H1 (cell line): ENCODE measurements around the gene TFDP1. TPM values are rescaled to one million over a fixed set of nuclear protein-coding genes. Genes with fewer than 3 reads are reported as not detected.

Source experiments
- CTCF ChIA-PET: fragments of 300-600 bp; sonication (Branson Sonifier 250); formaldehyde crosslinking; loops from one replicate; lab custom pipeline; 2021; ENCODE audit not compliant: partially characterized antibody; lab: Charles Lee
- POLR2A ChIA-PET: fragments of 300-600 bp; sonication (Branson Sonifier 250); formaldehyde crosslinking; loops from one replicate; lab custom pipeline; 2021; ENCODE audit warnings: inconsistent platforms; ENCODE audit not compliant: partially characterized antibody; lab: Charles Lee
- DNase-seq, 2 experiments: peaks; one replicate each; pipeline versions ENCODE4 v3.0.0 to v3.0.0-alpha.2; 2010 to 2022; ENCODE audit warnings: low spot score in 2 of 2, low read depth in 1 of 2, mixed read lengths in 1 of 2
- FAIRE-seq: peaks from 2 replicates; lab custom pipeline; 2011; peaks lifted over from hg19 to GRCh38; lab: Jason Lieb, UNC
- H2AFZ ChIP-seq: 2 replicates; pipeline ENCODE4 v1.8.1; 2012; ENCODE audit warnings: low read length, inconsistent platforms
- H2AK5ac ChIP-seq: 2 replicates; pipeline ENCODE4 v1.6.1; 2013; ENCODE audit warnings: low read depth, low read length
- H2BK120ac ChIP-seq: replicated peaks from 2 replicates; pipeline ENCODE3; 2013; ENCODE audit warnings: low read depth, low read length, inconsistent platforms
- H2BK12ac ChIP-seq: 2 replicates; pipeline ENCODE4 v1.6.1; 2013; ENCODE audit warnings: low read depth, low read length
- H2BK15ac ChIP-seq: 2 replicates; pipeline ENCODE4 v1.6.1; 2013; ENCODE audit warnings: low read length
- H2BK20ac ChIP-seq: 2 replicates; pipeline ENCODE4 v1.6.1; 2013; ENCODE audit warnings: low read length
- H2BK5ac ChIP-seq: 2 replicates; pipeline ENCODE4 v1.6.1; 2013; ENCODE audit warnings: low read depth, low read length
- H3K14ac ChIP-seq: 2 replicates; pipeline ENCODE4 v1.6.1; 2013; ENCODE audit warnings: inconsistent platforms; ENCODE audit not compliant: insufficient read length
- H3K18ac ChIP-seq: 2 replicates; pipeline ENCODE4 v1.6.1; 2013; ENCODE audit warnings: low read length; ENCODE audit errors: extremely low read depth
- H3K23ac ChIP-seq: 2 replicates; pipeline ENCODE4 v1.6.1; 2013; ENCODE audit warnings: inconsistent platforms; ENCODE audit not compliant: insufficient read length
- H3K23me2 ChIP-seq: 2 replicates; pipeline ENCODE4 v1.6.1; 2013; ENCODE audit warnings: low read depth, low read length
- H3K27ac ChIP-seq: 2 replicates; pipeline ENCODE4 v1.6.1; 2011; ENCODE audit warnings: low read depth, low read length, inconsistent platforms
- H3K27me3 ChIP-seq, 4 experiments: replicated peaks in 1 of 4; 1 replicate in 1 of 4; 2 replicates in 3 of 4; pipeline versions ENCODE4 v1.6.1 to v1.8.1; 2011 to 2013; ENCODE audit warnings: low read length in 3 of 4, mild to moderate bottlenecking in 3 of 4, inconsistent platforms in 2 of 4, mixed read lengths in 2 of 4, moderate library complexity in 1 of 4; ENCODE audit not compliant: control insufficient read depth in 3 of 4, insufficient read depth in 3 of 4; ENCODE audit errors: extremely low read depth in 1 of 4
- H3K36me3 ChIP-seq, 4 experiments: 2 replicates each; pipeline versions ENCODE4 v1.6.1 to v1.8.1; 2011 to 2013; ENCODE audit warnings: mild to moderate bottlenecking in 4 of 4, low read length in 3 of 4, moderate library complexity in 2 of 4, control low read depth in 1 of 4, inconsistent platforms in 1 of 4; ENCODE audit not compliant: insufficient read depth in 4 of 4, control insufficient read depth in 2 of 4
- H3K4ac ChIP-seq: replicated peaks from 2 replicates; pipeline ENCODE3; 2013; ENCODE audit warnings: low read length, low read depth, mixed read lengths, inconsistent platforms; ENCODE audit not compliant: insufficient read length
- H3K4me1 ChIP-seq, 4 experiments: replicated peaks in 1 of 4; 1 replicate in 1 of 4; 2 replicates in 3 of 4; pipeline versions ENCODE4 v1.6.1 to v1.8.1; 2011 to 2013; ENCODE audit warnings: low read length in 3 of 4, inconsistent platforms in 2 of 4, mixed read lengths in 1 of 4; ENCODE audit not compliant: insufficient read depth in 4 of 4, control insufficient read depth in 3 of 4
- H3K4me2 ChIP-seq, 2 experiments: 2 replicates each; pipeline versions ENCODE4 v1.6.1 to v1.8.1; 2011 to 2013; ENCODE audit warnings: low read depth in 2 of 2, low read length in 2 of 2, control low read depth in 1 of 2, inconsistent platforms in 1 of 2, mild to moderate bottlenecking in 1 of 2; ENCODE audit not compliant: insufficient read depth in 1 of 2
- H3K4me3 ChIP-seq, 4 experiments: fragments of 200-600, 300-600 bp in 1 of 4; sonication (generic), shearing (Covaris generic), sonication (Bioruptor Twin) in 1 of 4; 2 replicates each; pipeline versions ENCODE4 v1.5.1 to v1.8.1; 2011 to 2016; ENCODE audit warnings: low read length in 4 of 4, low read depth in 3 of 4, control low read depth in 2 of 4, inconsistent platforms in 2 of 4, mild to moderate bottlenecking in 2 of 4, mixed read lengths in 1 of 4, moderate library complexity in 1 of 4; ENCODE audit not compliant: insufficient read depth in 2 of 4; ENCODE audit errors: extremely low read depth in 1 of 4
- H3K56ac ChIP-seq: replicated peaks from 2 replicates; pipeline ENCODE3; 2013; ENCODE audit warnings: low read depth, mild to moderate bottlenecking, mixed read lengths, low read length, inconsistent platforms; ENCODE audit not compliant: insufficient read length
- H3K79me1 ChIP-seq: 2 replicates; pipeline ENCODE4 v1.6.1; 2013; ENCODE audit warnings: low read depth, low read length, control low read depth
- H3K79me2 ChIP-seq, 2 experiments: 2 replicates each; pipeline versions ENCODE4 v1.6.1 to v1.8.1; 2012 to 2013; ENCODE audit warnings: low read length in 2 of 2, mild to moderate bottlenecking in 2 of 2, inconsistent platforms in 1 of 2; ENCODE audit not compliant: insufficient read depth in 2 of 2, control insufficient read depth in 1 of 2
- H3K9ac ChIP-seq, 4 experiments: replicated peaks in 1 of 4; 1 replicate in 1 of 4; 2 replicates in 3 of 4; pipeline versions ENCODE4 v1.6.1 to v1.8.1; 2011 to 2013; ENCODE audit warnings: low read depth in 3 of 4, low read length in 3 of 4, control low read depth in 2 of 4, mild to moderate bottlenecking in 2 of 4, moderate library complexity in 2 of 4, inconsistent platforms in 1 of 4; ENCODE audit errors: extremely low read depth in 1 of 4
- H3K9me3 ChIP-seq, 2 experiments: 2 replicates each; pipeline versions ENCODE4 v1.6.1 to v1.8.1; 2012 to 2013; ENCODE audit warnings: mild to moderate bottlenecking in 2 of 2, moderate library complexity in 2 of 2, control low read depth in 1 of 2, inconsistent platforms in 1 of 2, low read depth in 1 of 2, low read length in 1 of 2, mixed read lengths in 1 of 2; ENCODE audit not compliant: insufficient read depth in 2 of 2
- H4K20me1 ChIP-seq, 2 experiments: replicated peaks in 1 of 2; 2 replicates each; pipeline versions ENCODE3 to v1.8.1; 2011 to 2013; ENCODE audit warnings: inconsistent platforms in 2 of 2, low read length in 2 of 2, mild to moderate bottlenecking in 1 of 2; ENCODE audit not compliant: insufficient read depth in 2 of 2, control insufficient read depth in 1 of 2
- H4K5ac ChIP-seq: 2 replicates; pipeline ENCODE4 v1.6.1; 2013; ENCODE audit warnings: low read length, low read depth, mixed read lengths, inconsistent platforms; ENCODE audit not compliant: insufficient read length
- H4K8ac ChIP-seq: 2 replicates; pipeline ENCODE4 v1.8.0; 2013; ENCODE audit warnings: mild to moderate bottlenecking, moderate library complexity, low read length, inconsistent platforms; ENCODE audit not compliant: insufficient read depth; ENCODE audit errors: extremely low read depth
- H4K91ac ChIP-seq: replicated peaks from 2 replicates; pipeline ENCODE3; 2013; ENCODE audit warnings: low read length, mixed read lengths, inconsistent platforms; ENCODE audit not compliant: insufficient read length
- CTBP2 ChIP-seq: IDR thresholded peaks from 2 replicates; pipeline ENCODE4 v1.7.0; 2011; ENCODE audit warnings: borderline replicate concordance, mild to moderate bottlenecking, moderate library complexity, mixed read lengths, low read length; ENCODE audit not compliant: insufficient read depth, insufficient read length
- JUN ChIP-seq: IDR thresholded peaks from 2 replicates; pipeline ENCODE4 v1.6.1; 2011; ENCODE audit warnings: low read depth, mild to moderate bottlenecking, improper control_type of control experiment, low read length
- KDM5A ChIP-seq: fragments of 200-600 bp; IDR thresholded peaks from 2 replicates; pipeline ENCODE4 v1.7.1; 2012; ENCODE audit warnings: mild to moderate bottlenecking, low read length, inconsistent platforms, mixed read lengths
- NANOG ChIP-seq: IDR thresholded peaks from 2 replicates; pipeline ENCODE4 v1.6.1; 2011; ENCODE audit warnings: low read length, low read depth, mild to moderate bottlenecking, inconsistent platforms; ENCODE audit not compliant: insufficient read depth, poor library complexity, severe bottlenecking
- PHF8 ChIP-seq: fragments of 200-600 bp; sonication (generic); conservative IDR thresholded peaks from 2 replicates; pipeline ENCODE4 v1.7.1; 2012; ENCODE audit warnings: low read depth, mild to moderate bottlenecking, inconsistent platforms, low read length, moderate library complexity
- SAP30 ChIP-seq: fragments of 300-600 bp; sonication (generic); IDR thresholded peaks from 2 replicates; pipeline ENCODE4 v1.7.1; 2012; ENCODE audit warnings: low read length, moderate library complexity, mild to moderate bottlenecking, inconsistent platforms; ENCODE audit not compliant: insufficient read depth, insufficient replicate concordance
- WGBS, 2 experiments: shearing (Covaris generic) in 1 of 2; methylation state at CpG; one replicate each; pipeline versions ENCODE4 v1.1.6 to v1.1.7; 2013 to 2015; ENCODE audit warnings: low lambda C conversion rate in 2 of 2, mixed read lengths in 2 of 2, inconsistent platforms in 1 of 2, low coverage in 1 of 2, missing lambda C conversion rate in 1 of 2; ENCODE audit not compliant: insufficient replicate concordance in 2 of 2, insufficient coverage in 1 of 2, insufficient read length in 1 of 2; ENCODE audit errors: extremely low coverage in 1 of 2, missing lambda C conversion rate in 1 of 2; 5-methylcytosine and 5-hydroxymethylcytosine counted together
- polyA plus RNA-seq, 7 experiments: library from polyadenylated mRNA; depleted of rRNA in 3 of 7; stranded (reverse) in 5 of 7; unstranded in 2 of 7; fragments of >200 nt in 5 of 7; fragments of 200-250 nt in 2 of 7; gene quantifications; 1 replicate in 5 of 7; 2 replicates in 1 of 7; 4 replicates in 1 of 7; pipeline versions ENCODE4 v1.2.1 to v1.2.3, GENCODE V29; 2011 to 2013; ENCODE audit warnings: missing spikeins in 2 of 7, mixed read lengths in 2 of 7
- total RNA-seq: library from RNA; stranded (reverse); fragmentation: NEBNext Ultra II Directional; extraction: Animal tissue kit (Norgen Biotek cat#: 25700); gene quantifications from 2 replicates; pipeline ENCODE4 v1.2.1, GENCODE V29; 2021

The TFDP1 gene
- total and polyA plus RNA-seq, 2 of the 8 experiments (the other 6 are each of a cell fraction or from before 2014, with no cell fraction given), result 43.6 to 81.9 TPM

GRCh38 chr13:113617961-113618360 lies 33.4 kb downstream of the TFDP1 start:
- Histone ChIP-seq H2BK12ac (no peak overlapping the region), H3K23ac (no peak overlapping the region), H3K9ac (no peak overlapping the region), H2AK5ac (no peak overlapping the region), H3K56ac (no peak overlapping the region), H3K79me1 (peaks cover 24% of the 10 kb centered on the region), H2BK5ac (no peak overlapping the region), H3K4me2 (no peak overlapping the region), H3K14ac (no peak overlapping the region), H3K79me2 (peaks cover 7 to 37% of the 10 kb centered on the region in 2 experiments), H3K23me2 (peaks cover 8% of the 10 kb centered on the region), H3K27ac (no peak overlapping the region), H4K91ac (peak overlapping the region; percentile 53), H4K5ac (no peak overlapping the region), H2AFZ (no peak overlapping the region), H2BK20ac (0 out of 2 replicates have a peak overlapping the region, but pooled peaks have one; percentile 77), H4K20me1 (peaks cover 0 to 13% of the 10 kb centered on the region in 2 experiments), H3K4ac (no peak overlapping the region), H3K9me3 (peaks cover 0 to 3% of the 10 kb centered on the region in 2 experiments; a peak in 1 of 4 replicates), H3K4me1 (peaks cover 5 to 14% (median 12%) of the 10 kb centered on the region in 4 experiments; a peak in 5 of 7 replicates), H3K18ac (no peak overlapping the region), H4K8ac (no peak overlapping the region), H2BK15ac (no peak overlapping the region), H2BK120ac (peak overlapping the region; percentile 95), H3K36me3 (peaks cover 0 to 13% (median 2%) of the 10 kb centered on the region in 4 experiments; a peak in 4 of 8 replicates), H3K4me3 (no peak overlapping the region), H3K27me3 (no peaks in the 10 kb centered on the region; a peak in 1 of 7 replicates)
- ChIA-PET POLR2A (no interaction called here), CTCF (interaction anchor here (0.8 to 1.7 kb wide), 3 partner anchors 9 to 27 kb away, joined by 3 read pairs; no protein-coding TSS in a partner anchor)
- DNase-seq, result no peak
- TF ChIP-seq SAP30 (no peak), CTBP2 (no peak), JUN (no peak), NANOG (no peak), PHF8 (no peak), KDM5A (no peak)
- 94% methylated on average over 5 of the region's 5 CpGs; no CpG with 5 or more reads in 1 of the 2 experiments for WGBS, 2 experiments
- no peak for FAIRE-seq
